HG03139 (cell line): ENCODE measurements around the gene PET117.
"Not testable (repeated sequence)": the region's sequence is repeated elsewhere in the genome, so short reads cannot be mapped to it uniquely, and the experiment has no call there.

Experiments used
- ATAC-seq: cut with Tn5 transposase; IDR thresholded peaks from one replicate; pipeline ENCODE4 v1.9.1; 2021; ENCODE audit not compliant: unreplicated experiment

PET117 gene

DNA sequence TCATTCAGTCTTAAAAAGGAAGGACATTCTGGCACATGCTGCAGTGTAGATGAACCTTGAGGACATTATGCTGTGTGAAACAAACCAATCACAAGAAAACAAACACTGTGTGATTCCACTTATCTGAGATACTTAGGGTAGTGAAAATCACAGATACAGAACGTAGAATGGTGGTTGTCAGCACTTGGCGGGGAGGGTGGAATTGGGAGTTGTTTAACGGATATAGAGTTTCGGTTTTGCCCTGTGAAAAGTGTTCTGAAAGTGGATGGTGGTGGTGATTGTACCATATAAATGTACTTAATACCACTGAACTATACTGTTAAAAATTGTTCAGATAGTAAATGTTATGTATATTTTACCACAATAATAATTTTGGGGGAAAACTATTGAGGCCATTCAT lies 18.4 kb downstream of the PET117 start:
- no peak for ATAC-seq

DNA sequence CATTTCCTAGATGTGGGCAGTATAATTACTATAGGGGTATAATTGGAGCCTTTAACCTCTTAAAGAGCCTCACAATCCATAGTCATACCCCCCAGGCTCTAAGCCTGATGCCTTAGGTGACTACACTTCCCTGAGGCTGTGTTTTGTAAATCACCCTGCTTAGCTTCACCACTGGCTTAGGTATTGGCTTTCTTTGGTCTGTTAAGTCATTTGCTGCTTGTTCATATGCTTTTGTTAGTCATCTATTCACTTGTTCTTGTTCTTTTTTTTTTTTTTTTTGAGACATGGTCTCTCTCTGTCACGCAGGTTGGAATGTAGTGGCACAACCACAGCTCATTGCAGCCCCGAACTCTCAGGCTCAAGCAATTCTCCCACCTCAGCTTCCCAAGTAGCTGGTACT lies 26.7 kb downstream of the PET117 start:
- no peak for ATAC-seq

DNA sequence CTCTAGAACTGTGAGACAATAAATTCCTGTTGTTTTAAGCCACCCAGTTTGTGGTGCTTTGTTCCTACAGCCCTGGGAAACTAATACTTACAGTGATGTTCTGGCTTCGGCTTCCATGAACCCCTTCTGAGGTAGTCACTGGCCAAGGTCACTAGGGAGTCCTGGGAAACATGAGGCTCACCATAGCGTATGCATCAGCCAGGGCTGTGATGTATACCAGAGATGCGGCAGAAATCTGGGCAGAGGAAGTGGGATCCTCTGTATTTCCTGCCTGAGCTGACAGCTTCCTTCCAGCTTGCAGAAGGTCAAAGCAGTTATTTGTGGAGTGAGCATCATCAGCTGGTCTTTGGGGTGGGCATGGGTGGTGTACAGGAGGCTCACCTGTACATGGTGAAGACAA lies 27.9 kb downstream of the PET117 start:
- ATAC-seq, result no peak

DNA sequence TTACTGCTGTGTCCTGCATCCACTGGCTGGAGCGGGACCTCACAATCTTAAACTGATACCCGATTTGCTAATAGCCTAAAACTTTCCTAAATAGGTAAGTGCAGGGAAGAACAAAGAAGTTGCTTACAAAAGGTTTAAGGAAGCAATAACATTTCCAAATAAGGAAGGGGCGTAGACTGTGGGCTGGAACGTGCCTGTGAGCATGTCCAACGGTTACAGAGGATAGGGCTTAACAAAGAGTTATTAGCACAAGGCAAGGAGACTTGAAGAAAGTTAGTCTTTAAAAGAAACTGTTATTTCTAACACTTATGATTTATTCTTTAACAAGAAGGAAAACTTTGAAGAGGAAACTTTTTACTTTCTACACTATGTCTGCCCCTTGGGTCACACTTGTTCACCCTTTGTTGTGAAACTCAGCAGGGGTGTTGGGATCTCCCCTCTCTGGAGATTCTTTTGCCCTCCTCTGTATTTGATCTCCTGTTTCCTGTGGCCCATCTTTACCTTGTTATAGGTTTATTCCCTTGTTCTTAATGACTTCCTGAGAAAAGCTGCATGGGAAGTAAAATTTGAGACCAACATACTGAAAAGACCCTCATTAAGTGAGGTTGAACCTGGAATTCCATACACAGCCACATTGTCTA lies 28.7 kb downstream of the PET117 start:
- ATAC-seq, result no peak

DNA sequence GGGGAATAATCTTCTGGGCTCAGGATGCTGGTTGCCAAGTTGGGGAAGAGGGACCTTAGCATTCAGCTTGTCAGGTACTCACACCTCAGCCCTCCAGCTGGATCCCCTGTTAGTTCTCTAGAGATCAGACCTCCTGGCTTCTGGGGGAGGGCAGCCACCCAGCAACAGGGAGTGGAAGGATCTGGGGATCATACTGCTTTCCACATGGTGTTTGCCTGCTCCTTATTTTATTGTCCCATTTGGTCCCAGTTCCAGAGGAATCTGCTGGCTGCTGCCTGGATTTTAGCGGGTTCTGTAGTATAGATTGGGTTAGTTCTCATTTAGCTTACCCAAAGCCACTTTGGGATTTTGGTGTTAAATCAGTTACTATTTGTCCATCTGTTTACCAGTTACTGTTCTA lies 29.3 kb downstream of the PET117 start:
- ATAC-seq, result no peak

DNA sequence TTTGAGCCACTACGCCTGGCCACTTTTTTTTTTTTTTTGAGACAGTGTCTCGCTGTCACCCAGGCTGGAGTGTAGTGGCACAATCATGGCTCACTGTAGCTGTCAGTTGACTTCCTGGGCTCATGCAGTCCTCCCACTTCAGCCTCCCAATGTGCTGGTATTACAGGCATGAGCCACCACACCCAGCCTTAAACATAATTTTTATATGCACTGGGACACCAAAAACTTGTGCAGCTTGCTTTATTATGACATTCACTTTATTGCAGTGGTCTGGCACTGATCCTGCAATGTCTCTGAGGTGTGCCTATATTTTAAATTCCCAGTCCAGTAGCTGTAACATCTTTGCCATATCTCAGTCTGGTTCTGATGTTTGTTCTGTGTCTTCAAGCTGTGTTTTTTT lies 34.7 kb downstream of the PET117 start:
- ATAC-seq, result no peak

DNA sequence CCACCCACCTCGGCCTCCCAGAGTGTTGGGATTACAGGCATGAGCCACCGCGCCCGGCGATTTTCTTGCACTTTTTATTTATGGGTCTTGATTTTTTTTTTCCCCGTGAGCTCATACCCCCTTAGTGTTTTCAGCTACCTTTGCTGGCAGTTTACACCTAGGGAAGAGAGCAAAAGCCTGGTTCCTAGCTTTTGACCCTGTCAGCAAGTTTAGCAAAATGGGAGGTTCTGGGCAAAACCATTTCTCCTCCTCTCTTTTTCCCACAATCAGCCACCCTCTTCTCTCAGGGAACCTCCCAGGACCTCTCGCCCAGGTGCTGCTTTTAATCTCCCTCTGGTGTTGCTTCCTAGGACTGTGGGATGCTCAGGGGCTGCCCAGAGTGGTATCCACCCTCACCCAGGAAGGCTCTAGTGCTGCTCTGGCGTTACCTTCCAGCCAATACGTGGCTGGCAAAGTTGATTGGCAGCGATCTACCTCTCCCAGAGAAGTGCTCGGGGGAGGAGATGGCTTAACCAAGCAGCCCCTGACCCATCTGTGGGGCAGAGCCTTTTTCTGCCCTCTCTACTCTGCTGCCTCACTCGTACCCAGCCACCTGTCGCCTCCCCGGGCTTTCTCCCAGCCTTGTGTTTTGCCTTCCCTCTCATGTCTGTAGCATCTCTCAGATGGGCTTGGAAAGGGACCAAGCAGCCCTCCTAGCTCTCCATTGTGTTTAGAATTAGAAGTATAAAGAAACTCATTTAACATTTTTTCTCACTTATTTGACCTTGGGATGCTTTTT lies 37.4 kb downstream of the PET117 start:
- ATAC-seq, result no peak

DNA sequence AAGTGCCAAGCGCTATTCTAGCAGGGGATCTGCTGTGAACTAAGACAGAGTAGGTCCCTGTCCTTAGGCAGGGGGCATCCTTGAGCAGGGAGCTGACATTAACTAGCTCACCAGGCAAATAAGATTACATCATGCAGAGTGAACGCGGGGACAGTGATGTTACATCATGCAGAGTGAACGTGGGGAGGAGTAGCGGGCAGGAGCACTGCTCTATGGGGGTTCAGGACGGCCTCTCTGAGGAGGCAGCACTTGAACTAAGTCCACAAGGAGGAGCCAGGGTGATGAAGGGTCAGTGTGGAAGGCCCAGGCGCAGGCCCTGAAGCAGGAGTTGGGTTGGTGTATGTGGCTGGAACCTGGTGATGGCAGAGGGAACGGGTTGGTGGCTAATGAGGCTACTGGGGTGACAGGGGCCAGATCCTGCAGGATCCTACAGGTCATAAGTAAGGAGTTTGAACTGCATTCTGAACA lies 38.7 kb downstream of the PET117 start:
- no peak for ATAC-seq

DNA sequence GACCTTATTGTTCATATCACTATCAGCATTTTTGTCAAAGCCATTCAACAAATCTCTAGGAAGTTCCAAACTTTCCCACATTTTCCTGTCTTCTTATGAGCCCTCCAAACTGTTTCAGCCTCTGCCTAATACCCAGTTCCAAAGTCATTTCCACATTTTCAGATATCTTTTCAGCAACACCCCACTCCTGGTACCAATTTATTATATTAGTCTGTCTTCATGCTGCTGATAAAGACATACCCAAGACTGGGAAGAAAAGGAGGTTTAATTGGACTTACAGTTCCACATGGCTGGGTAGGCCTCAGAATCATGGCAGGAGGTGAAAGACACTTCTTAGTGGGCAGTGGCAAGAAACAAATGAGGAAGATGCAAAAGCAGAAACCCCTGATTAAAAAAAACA lies 42.7 kb downstream of the PET117 start:
- ATAC-seq, result not testable (repeated sequence)

DNA sequence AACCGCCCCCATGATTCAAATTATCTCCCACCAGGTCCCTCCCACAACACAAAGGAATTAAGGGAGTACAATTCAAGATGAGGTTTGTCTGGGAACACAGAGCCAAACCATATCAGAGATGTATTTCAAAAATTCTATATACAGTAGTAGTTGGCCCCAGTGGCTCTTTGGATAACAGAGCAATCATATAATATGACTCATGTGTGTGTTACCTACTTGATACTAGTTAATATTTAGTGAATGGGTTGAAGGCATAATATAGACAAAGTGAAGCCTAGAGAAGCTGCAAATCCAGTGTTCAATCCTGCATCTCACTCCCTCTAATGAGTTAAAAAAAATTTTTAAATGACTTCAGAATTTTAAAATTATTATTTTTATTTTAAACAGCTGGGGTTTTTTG lies 43.2 kb downstream of the PET117 start:
- no peak for ATAC-seq

DNA sequence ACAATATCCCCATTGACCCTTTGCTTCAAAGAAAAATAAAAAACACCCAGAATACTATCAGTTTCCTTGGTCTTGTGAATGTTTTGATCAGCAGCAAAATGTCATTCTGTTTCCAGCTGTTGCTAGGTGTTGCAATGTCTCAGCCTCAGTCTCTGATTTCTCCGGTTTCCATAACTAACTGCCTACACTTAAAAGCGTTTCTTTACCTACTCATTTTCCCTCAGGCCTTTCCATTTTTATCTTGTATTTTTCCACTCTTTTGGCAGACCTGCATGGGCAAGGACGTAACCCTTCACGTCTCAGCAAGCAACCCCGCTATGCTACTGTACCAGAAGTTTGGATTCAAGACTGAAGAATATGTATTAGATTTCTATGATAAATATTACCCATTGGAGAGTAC lies 49.4 kb downstream of the PET117 start:
- ATAC-seq, result no peak

DNA sequence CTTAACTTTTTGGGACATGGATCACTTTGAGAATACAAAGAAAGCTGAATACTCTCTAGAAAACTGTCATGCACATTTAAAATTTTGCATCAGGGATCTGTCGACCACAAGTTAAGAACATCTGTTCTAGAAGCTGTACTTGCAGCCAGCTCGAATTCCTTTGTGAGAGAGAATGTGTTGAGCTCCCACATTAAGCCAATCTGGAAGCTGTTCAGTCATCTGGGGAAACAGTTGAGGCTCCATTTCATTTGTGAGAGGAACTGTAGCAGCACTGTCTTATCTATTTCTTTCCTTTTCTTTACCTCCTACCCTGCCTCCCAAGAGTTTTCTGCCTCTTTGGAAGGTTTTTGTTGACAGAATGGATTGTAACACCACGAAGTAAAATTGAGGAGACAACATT lies 50.8 kb downstream of the PET117 start:
- ATAC-seq, result no peak

DNA sequence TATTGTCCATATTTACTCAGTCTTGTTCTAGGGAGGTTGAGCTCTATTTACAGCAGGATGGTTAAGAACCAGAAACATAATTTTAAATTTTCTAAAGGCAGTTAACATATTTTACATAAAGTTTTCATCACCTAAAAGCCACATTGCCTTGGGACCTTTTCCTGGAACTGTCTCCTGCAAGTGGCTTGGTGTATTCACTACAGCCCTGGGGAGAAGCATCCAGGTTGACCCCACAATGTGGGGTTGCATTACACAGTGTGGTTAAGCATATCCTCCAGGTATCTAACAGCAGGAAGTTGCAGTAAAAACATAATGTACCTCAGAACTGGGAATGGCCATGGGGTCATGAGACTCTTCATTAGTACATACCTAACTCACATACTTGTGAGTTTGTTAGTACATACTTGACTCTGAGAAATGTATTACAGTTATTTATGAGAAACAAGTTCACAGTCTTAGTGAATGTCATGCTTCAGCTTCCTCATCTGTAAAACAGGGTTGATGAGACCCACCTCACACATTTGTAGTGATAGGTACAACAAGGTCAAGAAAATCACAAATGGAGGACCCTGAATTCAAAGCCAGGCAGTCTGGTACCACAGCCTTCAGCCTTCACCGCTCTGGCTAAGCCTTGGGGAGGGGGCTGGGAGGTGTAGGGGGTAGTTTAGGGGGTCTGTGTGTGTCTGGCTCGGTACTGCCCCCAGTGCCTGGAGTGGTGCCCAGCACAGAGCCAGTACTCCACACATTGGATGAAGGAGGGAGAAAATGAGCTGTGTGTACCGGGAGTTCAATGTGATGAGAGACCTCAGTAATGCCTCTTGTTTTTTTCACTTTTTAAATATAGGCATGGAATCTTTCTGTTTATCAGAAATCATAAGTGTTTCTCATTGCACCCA lies 52.9 kb downstream of the PET117 start:
- no peak for ATAC-seq

DNA sequence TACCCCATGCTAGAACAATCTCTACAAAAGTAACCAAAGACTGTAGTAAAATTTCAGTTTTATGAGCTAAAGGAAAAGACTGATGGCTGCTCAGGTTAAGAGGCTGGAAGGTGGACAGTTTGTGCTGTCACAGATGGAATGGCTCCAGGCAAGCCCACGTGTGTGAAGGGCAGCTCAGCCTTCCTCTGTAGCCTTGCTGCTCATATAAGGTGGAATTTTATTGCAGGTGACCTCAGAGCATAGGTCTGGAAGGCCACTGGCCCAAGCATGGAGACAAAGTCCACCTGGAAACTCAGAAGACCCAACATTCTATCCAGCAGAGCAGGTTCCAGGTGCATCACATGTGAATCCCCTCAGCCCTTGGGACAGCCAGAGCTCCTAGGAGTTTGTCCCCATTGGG lies 53.6 kb downstream of the PET117 start:
- no peak for ATAC-seq
